ENCODE data around the gene XRCC1.
"Not testable (repeated sequence)": the region's sequence is repeated elsewhere in the genome, so short reads cannot be mapped to it uniquely, and the experiment has no call there.

The XRCC1 gene

GRCh38 chr19:43606569-43607229 lies 31.4 kb upstream of the XRCC1 start:
- no peak for TF ChIP-seq CTCF (IDR thresholded peaks at IDR 0.05)
- Histone ChIP-seq H3K36me3 (peaks cover 12% of the 10 kb centered on the region), H3K4me1 (ENCODE audit: control insufficient read depth in 1 of 2, insufficient read depth in 1 of 2, low read depth in 1 of 2, low read length in 1 of 2) (peaks cover 0 to 4% of the 10 kb centered on the region in 2 experiments), H3K27me3 (no peaks in the 10 kb centered on the region), H3K4me3 (ENCODE audit: low read depth in 1 of 2, low read length in 1 of 2) (no peak overlapping the region), H3K9me3 (no peaks in the 10 kb centered on the region), H3K27ac (no peak overlapping the region)

- Histone ChIP-seq H3K27ac (no peak overlapping the region), H3K9me3 (no peaks in the 10 kb centered on the region), H3K4me1 (ENCODE audit: control insufficient read depth in 1 of 2, insufficient read depth in 1 of 2, low read depth in 1 of 2, low read length in 1 of 2) (peaks cover 0 to 4% of the 10 kb centered on the region in 2 experiments), H3K27me3 (no peaks in the 10 kb centered on the region), H3K4me3 (ENCODE audit: low read depth in 1 of 2, low read length in 1 of 2) (no peak overlapping the region), H3K36me3 (peaks cover 19% of the 10 kb centered on the region)
- no peak for TF ChIP-seq CTCF (IDR thresholded peaks at IDR 0.05)
Measured at GRCh38 chr19:43605875-43606568, 30.7 kb upstream of the XRCC1 start.

- not testable (repeated sequence) for H3K27ac ChIP-seq; H3K27me3 ChIP-seq; H3K4me3 ChIP-seq (ENCODE audit: low read depth in 1 of 2, low read length in 1 of 2); H3K9me3 ChIP-seq
- Histone ChIP-seq H3K36me3 (peaks cover 40% of the 10 kb centered on the region), H3K4me1 (ENCODE audit: control insufficient read depth in 1 of 2, insufficient read depth in 1 of 2, low read depth in 1 of 2, low read length in 1 of 2) (peaks cover 22 to 25% of the 10 kb centered on the region in 2 experiments)
Measured at GRCh38 chr19:43600326-43600725, 25.0 kb upstream of the XRCC1 start.

GRCh38 chr19:43599635-43600295 lies 24.4 kb upstream of the XRCC1 start:
- H3K9me3 ChIP-seq, result no peaks in the 10 kb centered on the region
- peaks cover 27 to 30% of the 10 kb centered on the region in 2 experiments for H3K4me1 ChIP-seq (ENCODE audit: control insufficient read depth in 1 of 2, insufficient read depth in 1 of 2, low read depth in 1 of 2, low read length in 1 of 2)
- no peak overlapping the region for H3K4me3 ChIP-seq (ENCODE audit: low read depth in 1 of 2, low read length in 1 of 2)
- no peaks in the 10 kb centered on the region for H3K27me3 ChIP-seq
- TF ChIP-seq CTCF (IDR thresholded peaks at IDR 0.05), result no peak
- H3K27ac ChIP-seq, result no peak overlapping the region
- H3K36me3 ChIP-seq, result peaks cover 40% of the 10 kb centered on the region

GRCh38 chr19:43598445-43599240 lies 23.3 kb upstream of the XRCC1 start:
- Histone ChIP-seq H3K27me3 (no peaks in the 10 kb centered on the region), H3K4me1 (ENCODE audit: control insufficient read depth in 1 of 2, insufficient read depth in 1 of 2, low read depth in 1 of 2, low read length in 1 of 2) (peaks cover 32 to 40% of the 10 kb centered on the region in 2 experiments), H3K9me3 (no peaks in the 10 kb centered on the region), H3K27ac (peak overlapping the region; percentile 96), H3K36me3 (peaks cover 42% of the 10 kb centered on the region), H3K4me3 (ENCODE audit: low read depth in 1 of 2, low read length in 1 of 2) (no peak overlapping the region)
- no peak for TF ChIP-seq CTCF (IDR thresholded peaks at IDR 0.05)

All from neutrophil (primary cell).